K562 (cell line): Measurements from ENCODE around the gene SEMA6C. TPM values are rescaled to one million over a fixed set of nuclear protein-coding genes. Genes with fewer than 3 reads are reported as not detected.
A peak's percentile ranks its signal among the peaks of the same experiment; 100 is the strongest.

Source experiments
- ATAC-seq: fragments of 200-7000 bp; cut with Tn5 transposase; 3 replicates; pipeline ENCODE4 v1.9.1; 2020; ENCODE audit warnings: moderate library complexity
- BruUV-seq: library from RNA; stranded (reverse); fragments of 400-500 nt; replicated peaks from 2 replicates; lab custom pipeline; 2021; lab: Mats Ljungman, UMichigan
- CTCF ChIA-PET: fragments of 300-600 bp; formaldehyde crosslinking; extraction: SDS; loops from one replicate; lab custom pipeline; 2021; ENCODE audit warnings: low intra/inter-chr PET ratio; lab: Yijun Ruan, JAX
- POLR2A ChIA-PET: fragments of 300-600, 350-650 bp; sonication (Branson Sonifier 250); formaldehyde crosslinking; extraction: SDS; loops from one replicate; lab custom pipeline; 2021; ENCODE audit warnings: antibody characterized with exemption, inconsistent platforms; lab: Yijun Ruan, JAX
- DNase-seq, 4 experiments: peaks; one replicate each; pipeline versions ENCODE4 v3.0.0 to v3.0.0-alpha.2; 2011 to 2018; ENCODE audit warnings: low spot score in 3 of 4, mixed read lengths in 3 of 4; ENCODE audit errors: extremely low read depth in 1 of 4
- FAIRE-seq: peaks from 2 replicates; lab custom pipeline; 2011; peaks lifted over from hg19 to GRCh38; lab: Jason Lieb, UNC
- H2AFZ ChIP-seq: 2 replicates; pipeline ENCODE4 v1.6.0; 2011; ENCODE audit warnings: low read depth, low read length, control low read depth, inconsistent platforms
- H3K27ac ChIP-seq: fragments of 200-600 bp; 3 replicates; pipeline ENCODE4 v1.8.0; 2011; ENCODE audit warnings: low read depth, mild to moderate bottlenecking, control low read depth, inconsistent platforms, low read length, moderate library complexity, mixed read lengths; ENCODE audit errors: extremely low read depth
- H3K27me3 ChIP-seq, 2 experiments: fragments of 300-600 bp in 1 of 2; 2 replicates in 1 of 2; 3 replicates in 1 of 2; pipeline versions ENCODE4 v1.6.0 to v1.8.0; 2011; ENCODE audit warnings: inconsistent platforms in 2 of 2, low read length in 2 of 2, mild to moderate bottlenecking in 1 of 2, mixed read lengths in 1 of 2, moderate library complexity in 1 of 2; ENCODE audit not compliant: control insufficient read depth in 2 of 2, insufficient read depth in 2 of 2
- H3K36me3 ChIP-seq: fragments of 300-600 bp; 3 replicates; pipeline ENCODE4 v1.8.0; 2011; ENCODE audit warnings: mild to moderate bottlenecking, low read length, inconsistent platforms; ENCODE audit not compliant: control insufficient read depth, insufficient read depth
- H3K4me1 ChIP-seq, 2 experiments: fragments of 200-600 bp in 1 of 2; replicated peaks in 1 of 2; 2 replicates in 1 of 2; 3 replicates in 1 of 2; pipeline versions ENCODE4 v1.5.1 to v1.8.0; 2011; ENCODE audit warnings: inconsistent platforms in 2 of 2, low read length in 2 of 2, mild to moderate bottlenecking in 1 of 2, mixed read lengths in 1 of 2, moderate library complexity in 1 of 2; ENCODE audit not compliant: control insufficient read depth in 2 of 2, insufficient read depth in 2 of 2
- H3K4me2 ChIP-seq: 2 replicates; pipeline ENCODE4 v1.6.1; 2011; ENCODE audit warnings: low read length, control low read depth, inconsistent platforms, mixed read lengths; ENCODE audit not compliant: insufficient read depth
- H3K4me3 ChIP-seq: fragments of 200-600 bp; sonication (generic), shearing (Covaris generic); 2 replicates; pipeline ENCODE4 v1.5.1; 2016; ENCODE audit warnings: control low read depth, inconsistent platforms
- H3K79me2 ChIP-seq: fragments of 200-600 bp; 3 replicates; pipeline ENCODE4 v1.8.0; 2011; ENCODE audit warnings: low read length, inconsistent platforms; ENCODE audit not compliant: control insufficient read depth, insufficient read depth
- H3K9ac ChIP-seq, 2 experiments: 2 replicates each; pipeline versions ENCODE4 v1.6.0 to v1.6.1; 2011; ENCODE audit warnings: low read depth in 2 of 2, low read length in 2 of 2, control low read depth in 1 of 2, inconsistent platforms in 1 of 2, mild to moderate bottlenecking in 1 of 2, mixed read lengths in 1 of 2; ENCODE audit not compliant: insufficient read depth in 1 of 2
- H3K9me1 ChIP-seq: one replicate; pipeline ENCODE4 v1.6.0; 2011; ENCODE audit warnings: inconsistent platforms, mild to moderate bottlenecking, low read length, moderate library complexity; ENCODE audit not compliant: control insufficient read depth, insufficient read depth
- H3K9me3 ChIP-seq: replicated peaks from 2 replicates; pipeline ENCODE4 v1.5.1; 2011; ENCODE audit warnings: low read depth, low read length, inconsistent platforms; ENCODE audit not compliant: control insufficient read depth, insufficient read depth
- H4K20me1 ChIP-seq: replicated peaks from 2 replicates; pipeline ENCODE4 v1.6.1; 2011; ENCODE audit warnings: low read length, inconsistent platforms, mixed read lengths; ENCODE audit not compliant: control insufficient read depth, insufficient read depth
- CEBPB ChIP-seq: fragments of 450-650 bp; IDR thresholded peaks from 2 replicates; pipeline ENCODE4 v1.6.1; 2016; ENCODE audit warnings: missing genetic modification characterization, missing compliant biosample characterization
- CEBPG ChIP-seq, 3 experiments: fragments of 200-800 bp in 1 of 3; sonication (Bioruptor generic) in 1 of 3; sonication (generic) in 1 of 3; formaldehyde crosslinking in 1 of 3; IDR thresholded peaks in 2 of 3; conservative IDR thresholded peaks in 1 of 3; 2 replicates each; pipeline versions ENCODE4 v1.6.1 to v1.8.0; 2016 to 2022; ENCODE audit warnings: missing compliant biosample characterization in 2 of 3, missing genetic modification characterization in 2 of 3, mild to moderate bottlenecking in 1 of 3, missing genetic modification reagents in 1 of 3
- DMBX1 ChIP-seq: fragments of 250-450 bp; sonication (Bioruptor Pico); IDR thresholded peaks from 2 replicates; pipeline ENCODE4 v1.8.0; 2022; ENCODE audit warnings: inconsistent platforms, mild to moderate bottlenecking, moderate library complexity, borderline replicate concordance
- KDM5B ChIP-seq: fragments of 200-600 bp; sonication (generic); IDR thresholded peaks from 2 replicates; pipeline ENCODE4 v1.6.1; 2012; ENCODE audit warnings: low read depth, mild to moderate bottlenecking, moderate library complexity, low read length, control low read depth, inconsistent platforms; ENCODE audit not compliant: insufficient replicate concordance
- MYC ChIP-seq, 2 experiments: fragments of 250-450 bp in 1 of 2; sonication (Bioruptor Pico) in 1 of 2; IDR thresholded peaks; 2 replicates each; pipeline versions ENCODE4 v1.5.1 to v1.6.1; 2012 to 2021; ENCODE audit warnings: low read depth in 2 of 2, borderline replicate concordance in 1 of 2, improper control_type of control experiment in 1 of 2, low read length in 1 of 2, mild to moderate bottlenecking in 1 of 2, moderate library complexity in 1 of 2
- NR2C2 ChIP-seq, 2 experiments: fragments of 200-800 bp in 1 of 2; sonication (Bioruptor generic) in 1 of 2; sonication (generic) in 1 of 2; formaldehyde crosslinking in 1 of 2; IDR thresholded peaks; 2 replicates each; pipeline versions ENCODE4 v1.6.1 to v1.8.0; 2016 to 2022; ENCODE audit warnings: mild to moderate bottlenecking in 1 of 2, missing compliant biosample characterization in 1 of 2, missing genetic modification characterization in 1 of 2, missing genetic modification reagents in 1 of 2
- RBM25 ChIP-seq: fragments of 200-400 bp; formaldehyde crosslinking; IDR thresholded peaks from 2 replicates; pipeline ENCODE4 v1.6.1; 2018; ENCODE audit warnings: low read length, low read depth, moderate library complexity; ENCODE audit not compliant: severe bottlenecking
- SMAD4 ChIP-seq: fragments of 250-450 bp; sonication (Bioruptor Pico); conservative IDR thresholded peaks from 2 replicates; pipeline ENCODE4 v1.8.0; 2021; ENCODE audit warnings: inconsistent platforms, mild to moderate bottlenecking, moderate library complexity
- SREBF1 ChIP-seq: fragments of 150-350 bp; IDR thresholded peaks from 2 replicates; pipeline ENCODE4 v1.6.1; 2014; ENCODE audit warnings: antibody characterized with exemption, low read depth, low read length, borderline replicate concordance
- SRF ChIP-seq, 2 experiments: fragments of 250-450, 450-650 bp in 1 of 2; sonication (Bioruptor Pico) in 1 of 2; sonication (generic) in 1 of 2; formaldehyde crosslinking; IDR thresholded peaks; 2 replicates each; pipeline versions ENCODE4 v1.5.0 to v1.5.1; 2020 to 2022; ENCODE audit warnings: mild to moderate bottlenecking in 1 of 2, missing genetic modification reagents in 1 of 2
- ZHX1 ChIP-seq: fragments of 150-350 bp; conservative IDR thresholded peaks from 2 replicates; pipeline ENCODE4 v1.6.1; 2014; ENCODE audit warnings: low read length
- ZNF507 ChIP-seq: conservative IDR thresholded peaks from 2 replicates; pipeline ENCODE4 v1.6.1; 2017; ENCODE audit warnings: missing genetic modification characterization, missing compliant biosample characterization
- WGBS: fragments of 100-300 bp; shearing (Covaris generic); methylation state at CpG from one replicate; pipeline ENCODE4 v1.1.6; 2016; ENCODE audit warnings: low coverage, mixed read lengths; ENCODE audit not compliant: insufficient coverage; ENCODE audit errors: missing lambda C conversion rate; 5-methylcytosine and 5-hydroxymethylcytosine counted together
- in situ Hi-C: fragments of 300-500 bp; cut with MboI; formaldehyde crosslinking; loops from 4 replicates; pipeline ENCODE4 v1.15.0; 2018; ENCODE audit warnings: inconsistent platforms, mixed read lengths
- intact Hi-C: fragments of 100-400 bp; cut with micrococcal nuclease; formaldehyde crosslinking; loops from 2 replicates; pipeline ENCODE4 v1.14.2; 2022
- polyA plus RNA-seq, 8 experiments: library from polyadenylated mRNA; depleted of rRNA in 4 of 8; stranded (reverse) in 5 of 8; unstranded in 3 of 8; fragments of >200 nt; fragmentation: Nextera tagmentation in 2 of 8; fragmentation: Illumina TruSeq in 1 of 8; extraction: Ambion mirVana in 2 of 8; extraction: Trizol in 1 of 8; gene quantifications; 2 replicates each; pipeline versions ENCODE4 v1.2.1 to v1.2.3, GENCODE V29; 2011 to 2014; ENCODE audit warnings: inconsistent platforms in 1 of 8, missing spikeins in 1 of 8
- total RNA-seq, 7 experiments: library from RNA; depleted of rRNA in 6 of 7; stranded (reverse); fragments of >200 nt in 6 of 7; fragmentation: Illumina TruSeq in 2 of 7; extraction: Trizol in 2 of 7; gene quantifications; 2 replicates each; pipeline versions ENCODE4 v1.2.1 to v1.2.3, GENCODE V29; 2011 to 2021; ENCODE audit warnings: low replicate concordance in 1 of 7
- TF ChIP-seq, protein P1 (sequence below): sonication (generic); formaldehyde crosslinking; IDR thresholded peaks from 2 replicates; pipeline ENCODE4 v1.8.1; 2023; ENCODE audit warnings: mild to moderate bottlenecking, missing genetic modification reagents

SEMA6C gene
- total and polyA plus RNA-seq, 9 of the 15 experiments (the other 6 are each of a cell fraction or from before 2014, with no cell fraction given), result 0.03 to 4.6 (median 0.95) TPM

- H3K27ac ChIP-seq, result peak overlapping the region; percentile 74
- no TSS peak for BruUV-seq
- DNase-seq, result peak in 1 of 4 experiments; percentile 61
These were observed 18.4 kb upstream of the SEMA6C start for GRCh38 chr1:151164732-151165280.

More at GRCh38 chr1:151164732-151165280, 18.4 kb upstream of the SEMA6C start:
- H3K36me3 ChIP-seq, result peaks cover 32% of the 10 kb centered on the region; the same call in 2 of the 3 replicates
- intact Hi-C loops (no loop called here), in situ Hi-C loops (no loop called here)
- peak overlapping the region; percentile 87 to 89 for H3K9ac ChIP-seq
- H3K79me2 ChIP-seq, result peaks cover 31% of the 10 kb centered on the region
- POLR2A ChIA-PET, result interaction anchor here (0.6 to 1.2 kb wide), 8 partner anchors 8 to 153 kb away, joined by 3 to 5 read pairs (median 3); partner anchors contain the start of genes MLLT11, TNFAIP8L2 and ZNF687
- peak overlapping the region; percentile 64 for H3K4me3 ChIP-seq
- H3K4me2 ChIP-seq, result peak overlapping the region; percentile 96
- H3K27me3 ChIP-seq, result no peaks in the 10 kb centered on the region
- TF ChIP-seq SREBF1 (peak; percentile 18; the same call in 1 of the 2 replicates), NR2C2 (CRISPR knock-in tag; IDR thresholded peaks at IDR 0.05) (no peak), NR2C2 (tag; IDR thresholded peaks at IDR 0.05) (0 out of 2 replicates have a peak, but pooled peaks have one; percentile 88), SMAD4 (CRISPR knock-in tag) (peak; percentile 84), DMBX1 (no peak), ZNF507 (tag) (no peak), CEBPB (peak; percentile 93), MYC (IDR thresholded peaks at IDR 0.05; ENCODE audit: low read depth, low read length) (0 out of 2 replicates have a peak, but pooled peaks have one; percentile 15), MYC (CRISPR knock-in tag; IDR thresholded peaks at IDR 0.05; ENCODE audit: borderline replicate concordance, low read depth) (no peak), RBM25 (peak; percentile 32), CEBPG (CRISPR knock-in tag; IDR thresholded peaks at IDR 0.05) (peak; percentile 51; the same call in 1 of the 2 replicates), CEBPG (tag; conservative IDR thresholded peaks at IDR 0.05 in 1 of 2, IDR thresholded peaks at IDR 0.05 in 1 of 2) (peak; percentile 69 to 74), ZHX1 (no peak), SRF (CRISPR knock-in tag; IDR thresholded peaks at IDR 0.05) (0 out of 4 replicates have a peak, but pooled peaks of 1 of the 2 experiments have one; percentile 37), KDM5B (peak; percentile 47)
- TF ChIP-seq, protein P1, sequence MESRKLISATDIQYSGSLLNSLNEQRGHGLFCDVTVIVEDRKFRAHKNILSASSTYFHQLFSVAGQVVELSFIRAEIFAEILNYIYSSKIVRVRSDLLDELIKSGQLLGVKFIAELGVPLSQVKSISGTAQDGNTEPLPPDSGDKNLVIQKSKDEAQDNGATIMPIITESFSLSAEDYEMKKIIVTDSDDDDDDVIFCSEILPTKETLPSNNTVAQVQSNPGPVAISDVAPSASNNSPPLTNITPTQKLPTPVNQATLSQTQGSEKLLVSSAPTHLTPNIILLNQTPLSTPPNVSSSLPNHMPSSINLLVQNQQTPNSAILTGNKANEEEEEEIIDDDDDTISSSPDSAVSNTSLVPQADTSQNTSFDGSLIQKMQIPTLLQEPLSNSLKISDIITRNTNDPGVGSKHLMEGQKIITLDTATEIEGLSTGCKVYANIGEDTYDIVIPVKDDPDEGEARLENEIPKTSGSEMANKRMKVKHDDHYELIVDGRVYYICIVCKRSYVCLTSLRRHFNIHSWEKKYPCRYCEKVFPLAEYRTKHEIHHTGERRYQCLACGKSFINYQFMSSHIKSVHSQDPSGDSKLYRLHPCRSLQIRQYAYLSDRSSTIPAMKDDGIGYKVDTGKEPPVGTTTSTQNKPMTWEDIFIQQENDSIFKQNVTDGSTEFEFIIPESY (CRISPR knock-in tag), result 0 out of 2 replicates have a peak, but pooled peaks have one; percentile 20
- TF ChIP-seq, all 486 proteins: peak for 10
- H3K9me1 ChIP-seq, result no peaks in the 10 kb centered on the region
- 7% methylated on average over 11 of the region's 11 CpGs for WGBS
- no peaks in the 10 kb centered on the region; the same call in 1 of the 2 replicates for H3K9me3 ChIP-seq
- peak overlapping the region; percentile 98 for H2AFZ ChIP-seq
- ATAC-seq (peak; percentile 59; the same call in 1 of the 3 replicates), FAIRE-seq (peak; percentile 6)
- H3K4me1 ChIP-seq, result peaks cover 10 to 16% of the 10 kb centered on the region in 2 experiments; a peak in 4 of 5 replicates
- CTCF ChIA-PET, result interaction anchor here (1.3 kb wide), 1 partner anchor 65 kb away, joined by 3 read pairs; no protein-coding TSS in a partner anchor
- no peaks in the 10 kb centered on the region for H4K20me1 ChIP-seq
